GM19395 (cell line): ENCODE data around the gene GSTM2.

Source experiments
- ATAC-seq: cut with Tn5 transposase; IDR thresholded peaks from one replicate; pipeline ENCODE4 v1.9.1; 2021; ENCODE audit warnings: mild to moderate bottlenecking, moderate library complexity; ENCODE audit not compliant: unreplicated experiment

The GSTM2 gene

DNA sequence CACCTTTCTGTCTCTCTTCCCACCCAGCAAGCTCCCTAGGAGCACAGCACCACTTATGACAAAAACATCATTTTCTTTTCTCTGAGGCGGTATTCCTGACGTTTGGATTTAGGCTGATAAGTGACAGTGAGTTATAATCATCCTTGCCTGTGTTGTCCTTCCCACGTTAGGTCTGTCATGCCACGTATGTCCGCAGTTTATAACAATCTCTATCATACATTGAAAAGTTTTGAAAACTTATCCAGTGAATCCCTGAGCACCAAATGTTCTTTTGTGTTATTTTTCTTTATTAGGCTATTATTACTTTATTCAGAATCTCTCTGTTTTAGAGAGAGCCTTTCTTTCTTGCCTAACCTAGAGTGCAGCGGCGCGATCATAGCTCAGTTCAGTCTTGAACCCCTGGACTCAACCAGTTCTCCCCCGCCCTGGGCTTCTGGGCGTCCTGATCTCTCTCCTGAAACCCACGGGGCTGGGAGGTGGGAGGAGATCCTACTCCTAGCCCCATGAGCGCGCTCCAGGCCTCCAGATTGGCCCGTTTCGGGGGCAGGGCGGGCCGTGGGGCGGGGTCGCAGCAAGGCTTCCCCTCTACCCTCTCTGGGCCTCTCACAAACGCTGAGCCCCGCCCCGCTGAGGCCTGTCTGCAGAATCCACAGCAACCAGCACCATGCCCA lies at the start of gene GSTM2:
GSTM2 (plus strand) TSS at position 606 of the 671 bp plus-strand sequence; CDS start at position 665, 59 bp downstream.
- ATAC-seq = peak; percentile 93

DNA sequence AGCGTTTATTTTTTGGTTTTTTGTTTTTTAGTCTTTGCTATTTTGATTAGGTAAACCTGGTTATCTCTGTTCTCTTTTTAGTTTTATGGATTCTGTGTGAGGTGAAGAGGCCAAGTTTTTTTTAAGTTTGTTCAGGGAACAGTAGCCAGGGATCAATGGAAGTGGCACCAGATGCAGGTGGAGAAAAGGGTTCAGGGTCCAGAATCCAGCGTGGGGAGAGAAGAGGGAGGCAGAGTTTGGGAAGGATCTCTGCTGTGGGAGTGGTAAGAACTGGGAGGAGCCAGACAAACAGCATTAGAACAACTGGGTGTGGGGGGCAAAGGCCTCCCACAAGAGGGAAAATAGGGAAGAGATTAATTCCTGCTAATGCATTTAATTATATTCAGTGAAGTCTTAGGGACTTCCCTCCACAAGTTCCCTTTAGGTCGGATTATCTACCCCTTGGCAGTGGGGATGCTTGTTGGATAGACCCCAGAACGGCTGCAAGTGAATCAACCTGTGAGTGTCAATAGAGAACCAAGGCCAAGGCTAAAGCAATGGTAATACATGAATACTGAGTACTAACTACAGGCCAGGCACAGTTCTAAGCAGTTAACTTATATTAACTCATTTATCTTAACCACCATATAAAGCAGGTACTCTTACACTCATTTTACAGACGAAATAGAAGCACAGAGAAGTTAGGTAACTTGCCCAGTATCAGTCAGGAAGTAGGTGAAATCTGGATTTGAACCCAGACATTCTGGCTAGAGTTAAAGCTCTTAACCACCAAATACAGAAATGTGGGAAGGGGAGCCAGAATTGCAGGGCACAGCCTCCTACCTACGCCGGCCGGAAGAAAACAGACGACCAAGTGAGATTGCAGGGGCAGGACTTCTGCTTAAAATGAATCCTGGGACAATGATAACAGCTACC lies 48.9 kb upstream of the GSTM2 start:
- no peak for ATAC-seq

DNA sequence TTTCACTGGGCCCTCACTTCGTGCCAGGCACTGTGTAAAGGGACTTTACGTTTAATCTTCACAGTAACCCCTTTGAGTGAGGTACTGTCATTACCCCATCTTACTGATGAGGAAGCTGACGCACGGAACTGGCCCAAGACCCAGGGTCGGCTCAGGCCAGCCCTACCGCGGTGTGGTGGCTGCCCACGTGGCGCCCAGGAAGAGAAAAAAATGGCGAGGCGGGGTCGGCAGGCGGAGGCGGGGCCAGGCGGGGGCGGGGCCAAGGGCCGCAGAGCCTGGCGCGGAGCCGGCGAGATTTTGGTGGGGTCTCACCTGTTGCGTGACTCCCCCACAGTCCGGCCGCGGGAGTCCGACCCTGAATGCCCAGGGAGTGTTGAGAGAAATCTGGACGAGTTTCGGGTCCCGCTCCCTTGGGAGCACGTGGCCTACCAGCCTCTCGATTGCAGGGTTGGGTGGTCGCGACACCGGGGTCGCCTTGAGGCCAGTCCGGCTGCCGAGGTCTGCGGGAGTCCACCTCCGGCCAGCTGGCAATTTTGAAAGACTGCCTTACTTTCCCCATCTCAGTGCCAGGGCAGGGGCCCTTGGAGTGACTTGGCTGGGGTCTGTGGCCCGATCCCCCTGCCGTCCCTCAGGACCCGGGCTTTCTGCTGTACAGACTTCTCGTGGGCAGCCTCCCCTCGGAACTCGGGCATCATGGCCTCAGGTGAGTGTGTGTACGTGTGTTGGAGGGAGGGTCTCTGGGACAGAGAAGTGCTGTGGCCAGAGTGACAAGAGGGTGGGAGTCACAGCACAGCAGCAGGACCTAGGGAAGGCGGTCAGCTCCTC lies 48.1 kb upstream of the GSTM2 start, which contains the start of the genes AMPD2 and GNAT2:
AMPD2 (plus strand) TSS at position 262 of the 825 bp plus-strand sequence. CDS start 1,339 bp downstream, outside the sequence.
GNAT2 (minus strand) TSS at position 41 of the 825 bp plus-strand sequence. CDS start 6,746 bp downstream, outside the sequence.
- peak; percentile 55 for ATAC-seq

DNA sequence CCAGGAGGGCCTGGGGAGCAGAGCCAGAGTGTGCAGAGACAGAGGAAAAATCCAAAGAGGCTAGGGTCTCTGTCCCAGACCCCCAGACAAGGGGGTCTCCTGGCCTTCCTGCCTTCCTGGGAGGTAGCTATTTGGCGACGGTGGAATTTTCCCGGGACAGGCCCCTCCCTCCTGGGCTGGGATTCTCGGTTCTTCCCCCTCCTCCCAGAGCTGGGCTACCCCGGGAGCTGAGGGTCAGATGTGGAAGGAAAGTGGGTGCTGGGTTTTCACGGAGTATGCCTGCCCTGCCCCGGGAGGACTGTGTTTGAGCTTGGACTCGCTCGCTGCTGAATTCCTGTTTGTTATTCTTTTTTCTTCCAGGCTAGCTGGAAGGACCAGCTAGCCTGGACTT lies 47.5 kb upstream of the GSTM2 start:
- ATAC-seq = no peak

DNA sequence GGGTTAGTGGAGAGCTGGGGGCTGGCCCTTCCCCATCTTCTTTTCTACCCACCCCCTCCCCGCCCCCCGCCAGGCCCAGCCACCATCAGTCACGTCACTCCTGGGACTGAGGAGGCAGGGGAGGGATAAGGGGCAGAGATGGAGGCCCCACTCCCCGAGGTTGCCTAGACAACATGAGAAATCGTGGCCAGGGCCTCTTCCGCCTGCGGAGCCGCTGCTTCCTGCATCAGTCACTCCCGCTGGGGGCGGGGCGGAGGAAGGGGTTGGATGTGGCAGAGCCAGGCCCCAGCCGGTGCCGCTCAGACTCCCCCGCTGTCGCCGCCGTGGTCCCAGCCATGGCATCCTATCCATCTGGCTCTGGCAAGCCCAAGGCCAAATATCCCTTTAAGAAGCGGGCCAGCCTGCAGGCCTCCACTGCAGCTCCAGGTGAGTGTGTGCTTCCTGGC lies 47.0 kb upstream of the GSTM2 start:
- ATAC-seq = peak; percentile 77

DNA sequence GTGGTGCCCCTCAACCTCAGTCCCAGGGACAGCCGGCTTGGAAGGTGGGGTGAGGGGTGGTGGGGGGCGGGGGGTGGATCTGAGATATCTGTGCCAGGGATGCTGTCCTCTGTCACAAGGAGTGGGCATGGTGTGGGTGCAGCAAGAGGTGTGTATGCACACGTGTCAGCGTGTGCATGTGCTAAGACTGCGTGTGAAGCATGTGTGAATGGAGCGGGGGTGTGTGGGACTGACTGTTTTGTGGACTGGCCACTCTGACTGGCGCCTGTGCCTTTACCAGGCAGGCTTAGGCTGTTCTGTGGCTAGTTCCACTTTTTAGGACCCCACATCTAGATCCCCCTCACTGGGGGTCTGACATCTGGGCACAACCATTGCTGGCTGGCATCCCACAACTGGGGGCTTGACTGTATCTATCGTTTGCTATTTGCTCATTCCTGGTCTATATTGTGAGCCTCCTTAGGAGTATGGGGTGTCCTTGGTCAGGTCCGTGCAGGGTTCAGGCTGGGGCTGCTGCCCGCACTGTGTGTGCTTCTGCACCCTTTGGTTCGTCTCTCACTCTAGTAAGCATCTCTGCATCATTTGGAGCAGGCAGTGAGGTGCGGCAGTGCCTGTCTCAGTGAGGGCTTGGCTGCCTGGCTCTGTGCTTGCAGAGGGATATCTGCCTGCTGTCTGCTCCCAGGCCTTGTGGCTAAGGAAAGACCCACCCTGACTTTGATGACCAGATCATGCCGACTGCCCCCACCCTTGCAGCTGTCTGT lies 46.3 kb upstream of the GSTM2 start:
- no peak for ATAC-seq

DNA sequence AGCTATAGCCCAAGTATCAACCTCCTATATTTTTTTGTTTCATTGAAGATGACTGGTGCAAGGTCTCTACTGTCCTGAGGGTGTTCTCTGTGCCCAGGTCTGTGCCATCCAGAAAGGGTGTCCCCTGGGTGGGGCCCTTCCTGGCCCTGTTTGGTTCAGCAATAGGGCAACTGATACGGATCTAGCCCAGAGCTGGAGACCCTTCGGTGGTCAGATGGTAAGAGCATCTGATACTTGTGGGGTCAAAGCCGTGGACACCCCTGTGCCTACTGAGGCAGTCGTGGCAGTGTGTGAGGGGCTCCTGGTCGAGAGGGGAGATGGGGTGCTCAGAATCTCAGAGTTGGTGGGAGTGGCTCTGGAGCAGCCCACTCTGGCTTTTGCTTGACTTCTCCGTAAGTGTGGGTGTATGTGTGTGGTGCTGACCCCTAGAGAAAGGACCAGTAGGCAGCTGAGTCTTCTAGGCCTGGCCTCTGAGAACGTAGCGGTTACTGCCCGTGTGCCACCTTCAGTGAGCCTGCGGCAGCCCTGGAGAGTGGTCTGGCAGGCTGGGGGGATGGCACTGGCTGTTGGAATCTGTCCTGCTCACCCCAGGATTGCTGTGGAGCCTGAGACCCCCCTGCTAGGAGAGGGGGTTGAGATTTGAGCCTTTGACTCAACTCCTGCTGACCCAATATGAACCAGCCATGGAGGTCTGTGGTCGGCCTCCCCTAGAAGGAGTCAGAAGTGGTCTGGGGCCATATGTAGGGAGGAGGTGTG lies 45.5 kb upstream of the GSTM2 start:
- ATAC-seq = no peak

DNA sequence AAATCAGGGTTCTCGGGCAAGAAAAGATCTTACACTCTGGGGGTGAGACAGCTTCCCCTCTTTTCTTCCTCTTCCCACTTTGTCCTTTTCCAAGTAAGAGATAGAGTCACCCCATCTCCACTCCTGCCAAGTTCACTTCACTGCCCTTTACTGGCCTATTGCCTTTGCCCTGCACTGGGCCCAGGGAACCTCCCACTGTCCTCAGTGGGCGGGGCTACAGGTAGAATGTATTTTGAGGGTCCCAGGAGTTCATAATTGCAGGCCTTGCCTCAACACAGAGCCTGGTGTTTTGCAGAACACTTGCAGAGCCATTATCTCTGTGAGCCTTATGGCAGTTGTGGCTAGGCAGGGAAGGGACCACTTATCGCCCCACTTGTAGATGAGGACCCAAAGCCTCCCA lies 45.0 kb upstream of the GSTM2 start:
- ATAC-seq = no peak

DNA sequence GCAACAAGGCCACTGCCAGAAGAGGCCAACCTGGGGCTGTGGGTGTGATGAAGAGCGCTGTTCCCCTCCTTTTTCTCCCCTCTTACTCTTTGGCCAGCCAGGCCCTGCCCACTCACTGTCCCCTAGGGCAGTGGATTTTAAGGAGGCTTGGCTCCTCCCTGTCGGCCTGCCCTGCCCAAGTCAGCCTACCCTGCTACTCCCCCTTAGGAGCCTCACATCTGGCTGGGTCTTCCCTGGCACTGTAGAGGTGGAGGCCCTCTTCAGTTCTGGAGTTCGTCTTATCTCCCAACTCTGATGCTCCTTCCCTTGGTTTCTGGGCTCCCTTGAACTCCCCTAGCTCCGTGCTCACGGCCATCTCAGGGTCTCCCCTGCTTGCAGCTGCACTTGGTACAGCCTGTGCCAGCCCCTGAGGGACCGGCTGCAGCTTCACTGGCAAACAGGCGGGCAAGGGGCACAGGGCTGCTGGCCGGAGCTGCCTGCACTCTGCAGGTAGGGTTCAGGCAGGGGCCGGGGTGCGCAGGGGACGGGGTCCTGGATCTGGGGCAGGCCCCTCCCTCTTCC lies 44.2 kb upstream of the GSTM2 start:
- ATAC-seq = no peak

DNA sequence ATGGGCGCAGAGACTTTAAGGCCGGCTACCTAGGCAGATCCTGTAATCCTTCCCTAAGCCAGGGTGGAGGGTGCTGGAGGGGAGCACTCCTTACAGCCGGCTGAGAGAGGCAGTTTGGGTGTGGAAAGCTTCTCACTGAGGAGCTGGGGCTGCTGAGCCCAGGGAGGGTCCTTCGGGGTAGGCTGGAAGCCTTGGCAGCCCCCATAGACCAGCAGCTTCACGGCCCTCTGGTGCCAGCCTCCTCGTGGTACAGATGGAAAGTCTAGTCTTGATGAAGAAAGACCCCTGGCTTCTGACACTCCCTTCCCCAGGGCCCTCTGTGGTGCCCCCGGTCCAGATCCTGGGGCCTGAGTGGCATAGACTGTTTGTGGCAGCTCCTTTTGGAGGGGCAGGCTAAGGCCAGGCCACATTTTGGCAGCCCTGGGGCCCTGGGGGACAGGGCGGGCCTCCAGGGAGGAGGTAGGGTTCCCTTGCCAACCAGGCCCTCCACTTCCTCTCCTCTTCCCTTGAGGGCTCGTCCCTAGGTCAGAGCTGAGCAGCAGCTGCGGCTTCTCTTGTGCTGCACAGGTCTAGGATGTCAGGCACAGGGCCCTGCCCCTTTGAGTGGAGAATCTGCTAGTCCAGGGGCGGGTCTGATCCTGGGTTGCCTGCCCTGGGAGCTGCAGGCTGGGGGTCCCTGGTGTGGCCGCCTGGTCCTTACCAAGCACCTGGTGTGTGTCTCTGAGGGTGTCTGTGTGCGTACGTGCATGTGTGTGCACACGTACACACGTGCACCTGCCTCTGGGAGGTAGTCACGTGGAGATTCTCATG lies 43.5 kb upstream of the GSTM2 start:
- no peak for ATAC-seq

DNA sequence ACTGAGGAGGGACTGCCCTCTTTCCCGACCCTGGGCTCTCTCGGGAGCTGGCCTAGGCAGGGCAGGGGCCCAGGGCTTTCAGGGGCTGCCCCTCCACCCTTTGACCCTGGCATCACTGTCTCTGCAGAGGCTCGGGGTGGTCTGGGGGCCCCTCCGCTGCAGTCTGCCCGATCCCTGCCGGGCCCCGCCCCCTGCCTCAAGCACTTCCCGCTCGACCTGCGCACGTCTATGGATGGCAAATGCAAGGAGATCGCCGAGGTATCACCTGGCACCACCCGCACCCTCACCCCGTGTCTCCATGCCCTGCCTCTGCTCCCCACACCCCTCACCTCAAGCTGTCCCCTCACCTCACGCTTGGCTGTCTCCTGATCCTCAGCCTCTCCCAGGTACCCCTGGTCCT lies 42.7 kb upstream of the GSTM2 start:
- ATAC-seq = no peak

DNA sequence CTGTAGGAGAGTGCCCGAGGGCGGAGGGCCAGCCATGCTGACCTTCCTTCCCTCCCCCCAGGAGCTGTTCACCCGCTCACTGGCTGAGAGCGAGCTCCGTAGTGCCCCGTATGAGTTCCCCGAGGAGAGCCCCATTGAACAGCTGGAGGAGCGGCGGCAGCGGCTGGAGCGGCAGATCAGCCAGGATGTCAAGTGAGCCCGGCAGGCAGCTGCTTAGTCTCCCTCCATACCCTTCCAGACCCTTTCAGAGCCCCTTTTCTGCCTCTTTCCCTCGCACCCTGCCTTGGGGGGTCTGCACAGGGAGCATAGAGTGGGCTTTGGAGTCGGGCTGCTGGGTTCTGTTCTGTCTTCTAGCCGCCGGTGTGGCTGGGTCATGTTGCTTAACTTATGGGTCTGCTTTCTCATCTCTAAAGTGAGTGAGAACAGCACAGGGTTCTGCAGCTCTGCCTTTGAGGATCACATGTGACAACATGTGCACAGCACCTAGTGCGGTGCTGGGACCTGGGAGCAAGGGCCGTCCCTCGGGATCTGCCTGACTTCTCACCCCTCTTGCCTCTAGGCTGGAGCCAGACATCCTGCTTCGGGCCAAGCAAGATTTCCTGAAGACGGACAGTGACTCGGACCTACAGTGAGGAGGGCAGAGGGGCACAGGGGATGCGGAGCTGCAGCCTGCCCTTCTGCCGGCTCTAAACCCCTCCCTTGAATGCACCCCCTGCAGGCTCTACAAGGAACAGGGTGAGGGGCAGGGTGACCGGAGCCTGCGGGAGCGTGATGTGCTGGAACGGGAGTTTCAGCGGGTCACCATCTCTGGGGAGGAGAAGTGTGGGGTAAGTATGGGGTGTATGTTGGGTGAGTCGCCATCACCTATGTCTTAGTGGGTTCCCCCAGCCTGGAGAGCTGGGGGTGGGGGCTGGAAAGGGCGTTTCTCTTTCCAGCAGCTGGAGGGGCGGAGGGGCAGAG lies 42.0 kb upstream of the GSTM2 start:
- ATAC-seq = no peak

DNA sequence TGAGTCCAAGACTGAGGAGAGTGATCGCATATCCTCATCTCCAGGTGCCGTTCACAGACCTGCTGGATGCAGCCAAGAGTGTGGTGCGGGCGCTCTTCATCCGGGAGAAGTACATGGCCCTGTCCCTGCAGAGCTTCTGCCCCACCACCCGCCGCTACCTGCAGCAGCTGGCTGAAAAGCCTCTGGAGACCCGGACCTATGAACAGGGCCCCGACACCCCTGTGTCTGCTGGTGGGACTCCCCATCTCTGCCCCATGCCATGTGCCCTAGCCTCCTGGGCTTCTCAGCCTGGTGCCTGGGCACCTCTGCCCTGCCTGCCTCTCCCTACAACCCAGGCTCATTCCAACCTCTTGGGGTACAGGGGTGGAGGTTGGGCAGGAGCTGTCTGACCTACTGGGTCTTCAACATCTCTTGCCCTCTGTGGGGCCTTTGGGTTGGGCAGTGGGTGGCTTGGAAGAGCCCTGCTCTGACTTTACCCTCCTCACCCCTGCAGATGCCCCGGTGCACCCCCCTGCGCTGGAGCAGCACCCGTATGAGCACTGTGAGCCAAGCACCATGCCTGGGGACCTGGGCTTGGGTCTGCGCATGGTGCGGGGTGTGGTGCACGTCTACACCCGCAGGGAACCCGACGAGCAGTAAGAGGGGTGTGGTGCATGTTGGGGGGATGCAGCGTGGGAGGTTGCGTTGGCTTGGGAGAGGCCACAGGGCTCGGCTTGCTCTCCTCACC lies 41.0 kb upstream of the GSTM2 start:
- ATAC-seq = no peak

DNA sequence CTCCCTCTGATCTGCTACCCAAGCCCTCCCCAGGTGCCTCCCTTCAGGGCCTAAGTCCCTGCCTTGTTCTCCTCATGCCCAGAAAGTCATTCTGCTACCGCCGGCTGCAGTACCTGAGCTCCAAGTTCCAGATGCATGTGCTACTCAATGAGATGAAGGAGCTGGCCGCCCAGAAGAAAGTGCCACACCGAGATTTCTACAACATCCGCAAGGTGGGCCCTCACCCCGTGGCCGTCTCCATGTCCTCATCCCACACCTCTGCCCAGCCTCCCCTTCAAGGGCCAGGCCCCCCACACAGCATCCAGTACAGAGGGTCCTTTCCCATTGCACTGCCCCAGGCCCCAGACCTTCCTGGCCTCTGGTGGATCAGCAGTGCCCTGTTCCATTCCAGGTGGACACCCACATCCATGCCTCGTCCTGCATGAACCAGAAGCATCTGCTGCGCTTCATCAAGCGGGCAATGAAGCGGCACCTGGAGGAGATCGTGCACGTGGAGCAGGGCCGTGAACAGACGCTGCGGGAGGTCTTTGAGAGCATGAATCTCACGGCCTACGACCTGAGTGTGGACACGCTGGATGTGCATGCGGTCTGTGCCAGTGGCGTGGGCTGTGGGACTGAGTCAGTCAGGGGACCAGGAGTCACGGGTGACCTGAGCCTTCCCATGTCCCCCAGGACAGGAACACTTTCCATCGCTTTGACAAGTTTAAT lies 40.0 kb upstream of the GSTM2 start:
- no peak for ATAC-seq

DNA sequence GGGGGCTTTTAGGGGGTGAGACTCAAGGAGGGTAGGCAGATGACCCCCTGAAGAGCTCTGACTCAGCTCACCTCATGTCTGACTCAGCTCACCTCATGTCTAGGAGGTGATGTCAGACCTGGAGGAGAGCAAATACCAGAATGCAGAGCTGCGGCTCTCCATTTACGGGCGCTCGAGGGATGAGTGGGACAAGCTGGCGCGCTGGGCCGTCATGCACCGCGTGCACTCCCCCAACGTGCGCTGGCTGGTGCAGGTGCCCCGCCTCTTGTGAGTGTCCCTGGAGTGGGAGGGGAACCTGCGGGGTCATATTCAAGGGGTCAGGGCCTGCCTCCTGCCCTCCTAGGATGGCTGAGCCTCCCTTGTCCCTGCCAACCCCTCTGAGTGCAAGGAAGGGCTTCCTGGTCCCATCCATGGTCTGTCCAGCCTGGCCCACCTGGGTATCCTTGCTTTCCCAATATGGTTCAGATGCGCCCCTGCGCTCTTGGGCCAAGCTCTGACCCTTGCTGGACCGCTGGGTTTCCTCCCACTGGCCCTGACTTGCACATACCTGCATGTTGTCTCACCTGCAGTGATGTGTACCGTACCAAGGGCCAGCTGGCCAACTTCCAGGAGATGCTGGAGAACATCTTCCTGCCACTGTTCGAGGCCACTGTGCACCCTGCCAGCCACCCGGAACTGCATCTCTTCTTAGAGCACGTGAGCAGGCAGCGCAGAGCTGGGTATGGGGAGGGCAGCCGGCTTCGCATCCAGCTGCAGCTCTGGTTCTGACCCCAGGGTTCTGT lies 39.1 kb upstream of the GSTM2 start:
- ATAC-seq = no peak
